ENCODE measurements around the gene FES.

- TF ChIP-seq CTCF (IDR thresholded peaks at IDR 0.05) (no peak), POLR2A (IDR thresholded peaks at IDR 0.05) (no peak)
Observed at GRCh38 chr15:90844696-90845095, 39.6 kb upstream of the FES start.
